HG03571 (cell line): ENCODE measurements around the gene EP300.
"Not testable (repeated sequence)": the region's sequence is repeated elsewhere in the genome, so short reads cannot be mapped to it uniquely, and the experiment has no call there.

ENCODE experiments used
- ATAC-seq: cut with Tn5 transposase; IDR thresholded peaks from one replicate; pipeline ENCODE4 v1.9.1; 2021; ENCODE audit not compliant: unreplicated experiment

Gene EP300

GRCh38 chr22:41078931-41079330, 13.5 kb upstream of the EP300 start:
- no peak for ATAC-seq

- no peak for ATAC-seq
Observed at GRCh38 chr22:41085842-41086241, 6.5 kb upstream of the EP300 start.

DNA sequence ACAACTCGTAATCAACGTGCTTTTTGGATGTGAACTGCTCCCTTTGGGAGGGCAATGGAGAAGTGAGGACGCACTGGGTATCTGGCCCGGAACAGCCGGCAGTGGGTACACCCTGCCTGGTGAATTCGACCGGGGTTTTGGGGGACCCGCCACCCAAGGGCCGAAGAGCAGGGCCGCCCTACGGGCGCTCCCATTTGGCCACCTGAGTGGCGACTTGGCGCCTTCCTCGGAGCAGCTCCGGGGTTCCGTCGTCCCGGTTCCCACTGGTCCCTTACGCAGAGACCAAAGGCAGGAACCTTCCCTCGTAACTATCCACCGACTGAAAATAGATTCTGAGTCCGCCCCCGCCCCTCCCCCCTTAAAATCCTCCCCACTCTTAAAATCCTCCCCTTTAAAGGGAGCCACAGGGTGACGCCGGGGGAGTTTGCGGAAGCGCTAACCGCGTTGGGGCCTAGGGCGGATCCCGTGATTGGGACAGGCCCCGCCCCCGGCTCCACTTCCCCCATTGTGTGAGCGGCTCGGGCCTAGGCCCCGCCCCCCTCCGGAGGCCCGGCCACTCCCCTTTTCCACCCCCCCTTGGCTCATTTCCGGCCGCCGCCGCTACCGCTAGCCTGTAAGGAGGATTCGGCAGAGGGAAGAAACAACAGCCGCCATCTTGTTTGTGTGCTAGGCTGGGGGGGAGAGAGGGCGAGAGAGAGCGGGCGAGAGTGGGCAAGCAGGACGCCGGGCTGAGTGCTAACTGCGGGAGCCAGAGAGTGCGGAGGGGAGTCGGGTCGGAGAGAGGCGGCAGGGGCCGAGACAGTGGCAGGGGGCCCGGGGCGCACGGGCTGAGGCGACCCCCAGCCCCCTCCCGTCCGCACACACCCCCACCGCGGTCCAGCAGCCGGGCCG, 1.0 kb upstream of the EP300 start:
- ATAC-seq = peak; percentile 54

DNA sequence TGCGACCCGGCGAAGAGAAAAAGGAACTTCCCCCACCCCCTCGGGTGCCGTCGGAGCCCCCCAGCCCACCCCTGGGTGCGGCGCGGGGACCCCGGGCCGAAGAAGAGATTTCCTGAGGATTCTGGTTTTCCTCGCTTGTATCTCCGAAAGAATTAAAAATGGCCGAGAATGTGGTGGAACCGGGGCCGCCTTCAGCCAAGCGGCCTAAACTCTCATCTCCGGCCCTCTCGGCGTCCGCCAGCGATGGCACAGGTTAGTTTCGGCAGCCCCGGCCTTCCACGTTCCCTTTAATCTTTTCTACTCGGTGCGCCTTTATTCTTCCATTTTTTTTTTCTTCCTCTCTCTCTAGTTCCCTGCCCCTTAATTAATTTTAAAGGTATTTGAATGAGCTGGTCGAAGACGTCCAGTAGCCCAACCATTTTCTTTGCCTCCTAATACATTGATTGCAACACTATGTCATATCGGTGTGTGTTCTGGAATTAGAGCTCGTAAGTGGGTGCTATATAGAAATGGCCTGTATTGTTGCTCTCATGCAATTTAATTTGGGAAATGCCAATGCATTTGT, 537 bp downstream of the EP300 start:
- no peak for ATAC-seq

GRCh38 chr22:41094041-41094593, 1.7 kb downstream of the EP300 start:
- no peak for ATAC-seq

DNA sequence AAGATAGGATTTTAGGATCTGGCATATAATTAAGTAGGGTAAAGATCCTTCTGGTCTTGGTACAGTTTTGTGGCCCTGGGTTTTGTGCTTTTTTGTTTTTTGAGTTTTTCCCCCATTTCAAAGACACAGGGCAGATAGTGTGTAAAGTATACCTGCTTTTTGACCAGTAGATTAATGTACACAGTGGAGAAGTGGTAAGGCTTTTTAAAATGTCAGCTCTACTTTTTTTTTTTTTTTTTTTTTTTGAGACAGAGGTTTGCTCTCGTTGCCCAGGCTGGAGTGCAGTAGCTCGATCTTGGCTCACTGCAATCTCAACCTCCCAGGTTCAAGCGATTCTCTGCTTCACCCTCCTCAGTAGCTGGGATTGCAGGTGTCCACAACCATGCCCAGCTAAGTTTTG, 4.0 kb downstream of the EP300 start:
- ATAC-seq = no peak

DNA sequence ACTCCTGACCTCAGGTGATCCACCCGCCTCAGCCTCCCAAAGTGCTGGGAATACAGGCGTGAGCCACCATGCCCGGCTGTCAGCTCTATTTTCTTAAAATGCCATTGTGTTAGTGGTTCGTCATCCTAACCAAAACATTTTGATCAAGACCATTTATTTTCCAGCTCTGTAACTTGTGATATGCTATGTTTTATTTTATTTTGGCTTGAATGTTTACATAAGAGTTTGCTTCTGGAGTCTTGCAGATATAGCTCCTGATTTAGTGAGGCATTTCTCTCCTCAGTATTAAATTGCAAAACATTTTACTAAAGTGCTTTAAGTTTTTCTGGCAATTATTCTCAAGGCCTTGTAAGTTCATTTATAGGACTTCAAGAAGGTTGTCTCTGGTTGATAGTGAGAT, 4.4 kb downstream of the EP300 start:
- no peak for ATAC-seq

GRCh38 chr22:41099036-41099435, 6.6 kb downstream of the EP300 start:
- no peak for ATAC-seq

GRCh38 chr22:41106122-41106968, 14.0 kb downstream of the EP300 start:
- ATAC-seq = no peak

DNA sequence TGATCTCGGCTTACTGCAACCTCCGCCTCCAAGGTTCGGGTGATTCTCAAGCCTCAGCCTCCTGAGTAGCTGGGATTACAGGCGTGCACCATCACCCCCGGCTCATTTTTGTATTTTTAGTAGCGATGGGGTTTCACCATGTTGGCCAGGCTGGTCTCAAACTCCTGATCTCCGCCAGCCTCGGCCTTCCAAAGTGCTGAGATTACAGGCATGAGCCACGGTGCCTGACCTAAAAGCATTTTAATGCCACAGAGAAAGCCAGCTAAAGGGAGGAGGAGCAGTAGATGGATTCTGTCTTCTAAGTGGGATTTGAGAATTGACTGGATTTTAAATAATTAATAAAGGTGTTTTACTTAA, 14.6 kb downstream of the EP300 start:
- not testable (repeated sequence) for ATAC-seq

DNA sequence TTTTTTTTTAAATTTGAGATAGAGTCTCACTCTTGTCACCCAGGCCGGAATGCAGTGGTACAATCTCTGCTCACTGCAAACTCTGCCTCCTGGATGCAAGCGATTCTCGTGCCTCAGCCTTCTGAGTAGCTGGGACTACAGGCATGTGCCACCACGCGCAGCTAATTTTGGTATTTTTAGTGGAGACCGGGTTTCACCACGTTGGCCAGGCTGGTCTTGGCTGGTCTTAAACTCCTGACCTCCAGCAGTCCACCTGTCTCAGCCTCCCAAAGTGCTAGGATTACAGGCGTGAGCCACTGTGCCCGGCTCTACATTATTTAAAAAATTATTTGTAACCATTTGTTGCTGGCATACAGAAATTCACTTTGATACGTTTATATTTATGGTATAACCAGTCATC, 18.6 kb downstream of the EP300 start:
- no peak for ATAC-seq

GRCh38 chr22:41116342-41116741, 23.9 kb downstream of the EP300 start:
- ATAC-seq = no peak

DNA sequence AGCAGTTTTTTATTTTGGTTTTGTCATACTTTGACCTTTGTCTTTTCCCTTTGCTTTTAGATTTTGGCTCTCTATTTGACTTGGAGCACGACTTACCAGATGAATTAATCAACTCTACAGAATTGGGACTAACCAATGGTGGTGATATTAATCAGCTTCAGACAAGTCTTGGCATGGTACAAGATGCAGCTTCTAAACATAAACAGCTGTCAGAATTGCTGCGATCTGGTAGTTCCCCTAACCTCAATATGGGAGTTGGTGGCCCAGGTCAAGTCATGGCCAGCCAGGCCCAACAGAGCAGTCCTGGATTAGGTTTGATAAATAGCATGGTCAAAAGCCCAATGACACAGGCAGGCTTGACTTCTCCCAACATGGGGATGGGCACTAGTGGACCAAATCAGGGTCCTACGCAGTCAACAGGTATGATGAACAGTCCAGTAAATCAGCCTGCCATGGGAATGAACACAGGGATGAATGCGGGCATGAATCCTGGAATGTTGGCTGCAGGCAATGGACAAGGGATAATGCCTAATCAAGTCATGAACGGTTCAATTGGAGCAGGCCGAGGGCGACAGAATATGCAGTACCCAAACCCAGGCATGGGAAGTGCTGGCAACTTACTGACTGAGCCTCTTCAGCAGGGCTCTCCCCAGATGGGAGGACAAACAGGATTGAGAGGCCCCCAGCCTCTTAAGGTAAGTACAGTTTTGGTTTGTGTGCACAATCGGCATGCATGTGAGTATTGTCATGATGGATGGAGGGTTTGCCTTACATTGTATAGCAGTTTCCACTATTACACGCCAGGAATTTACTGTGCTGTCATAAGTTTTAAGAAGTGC, 25.0 kb downstream of the EP300 start:
- ATAC-seq = no peak

DNA sequence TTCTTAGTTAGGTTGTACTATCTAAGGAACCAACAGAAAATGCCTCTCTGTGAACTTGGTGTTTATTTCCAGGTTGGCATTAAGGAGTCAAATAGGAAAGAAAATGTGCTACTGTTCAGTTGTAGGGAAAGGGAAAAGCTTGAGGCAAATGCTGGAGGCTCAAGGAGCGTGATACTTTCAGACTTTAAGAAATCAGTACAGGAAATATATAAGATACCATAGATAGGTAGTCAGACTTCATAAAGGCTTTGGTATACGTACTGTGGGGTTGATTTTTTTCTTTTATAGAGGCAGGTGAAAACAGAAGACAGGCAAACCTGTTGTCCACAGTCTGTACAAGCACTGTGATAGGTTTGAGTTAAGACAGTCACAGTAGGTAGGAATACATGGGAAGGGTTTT, 30.8 kb downstream of the EP300 start:
- no peak for ATAC-seq

GRCh38 chr22:41124086-41124485, 31.7 kb downstream of the EP300 start:
- ATAC-seq = no peak

GRCh38 chr22:41127451-41127850, 35.1 kb downstream of the EP300 start:
- no peak for ATAC-seq

- ATAC-seq = no peak
Observed at GRCh38 chr22:41128606-41129005, 36.2 kb downstream of the EP300 start.

GRCh38 chr22:41132550-41132949, 40.2 kb downstream of the EP300 start:
- ATAC-seq = no peak

DNA sequence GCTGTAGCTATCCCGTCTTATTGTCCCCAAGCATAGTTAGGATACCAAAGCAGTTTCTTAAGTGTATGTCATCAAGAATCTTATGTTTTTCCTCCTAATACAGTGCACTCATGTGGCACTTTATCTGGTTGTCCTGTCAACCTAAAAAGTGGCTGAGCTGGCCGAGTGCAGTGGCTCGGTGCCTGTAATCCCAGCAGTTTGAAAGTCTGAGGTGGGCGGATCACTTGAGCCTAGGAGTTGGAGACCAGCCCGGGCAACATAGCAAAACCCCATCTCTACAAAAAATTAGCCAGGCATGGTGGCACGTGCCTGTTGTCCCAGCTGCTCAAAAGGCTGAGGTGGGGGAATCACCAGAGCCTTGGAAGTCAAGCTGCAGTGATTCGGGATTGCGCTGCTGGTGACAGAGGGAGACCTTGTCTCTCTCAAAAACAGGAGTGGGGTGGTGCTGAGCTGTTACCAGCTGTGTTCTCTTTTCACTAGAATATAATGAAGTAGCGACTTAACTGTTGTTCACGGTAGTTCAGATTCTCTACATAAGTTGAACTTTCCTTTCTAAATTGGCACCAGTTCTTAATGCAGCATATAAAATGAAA, 48.1 kb downstream of the EP300 start:
- ATAC-seq = no peak

DNA sequence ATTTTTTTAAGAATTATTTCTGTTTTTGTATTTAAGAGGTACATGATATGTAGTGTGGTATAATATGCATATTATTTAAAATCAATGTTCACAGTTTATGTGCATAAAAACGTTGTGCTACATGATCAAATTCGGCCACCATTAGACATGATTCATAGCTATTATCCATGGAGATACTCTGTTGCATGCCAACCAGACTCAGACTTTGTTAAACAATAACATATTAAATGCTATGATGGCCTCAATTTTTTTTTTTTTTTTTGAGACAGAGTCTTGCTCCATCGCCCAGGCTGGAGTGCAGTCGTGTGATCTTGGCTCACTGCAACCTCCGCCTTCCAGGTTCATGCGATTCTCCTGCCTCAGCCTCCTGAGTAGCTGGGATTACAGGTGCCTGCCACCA, 53.5 kb downstream of the EP300 start:
- not testable (repeated sequence) for ATAC-seq
